Ovary (tissue), 9 donors: Measurements from ENCODE around the gene ACOT2. TPM values are rescaled to one million over a fixed set of nuclear protein-coding genes. Genes with fewer than 3 reads are reported as not detected.
"Not testable (repeated sequence)": the region's sequence is repeated elsewhere in the genome, so short reads cannot be mapped to it uniquely, and the experiment has no call there.

ENCODE experiments used
- DNase-seq, 5 donors: peaks; one replicate each; pipeline ENCODE4 v3.0.0-alpha.2; 2019 to 2020
- H3K27ac ChIP-seq, 2 donors: fragments of 200-600 bp; one replicate each; pipeline versions ENCODE4 v1.5.1 to v1.8.0; 2019 to 2022
- H3K27me3 ChIP-seq: fragments of 200-600 bp; one replicate; pipeline ENCODE4 v1.8.0; 2022
- H3K36me3 ChIP-seq: fragments of 200-600 bp; sonication (generic); one replicate; pipeline ENCODE4 v1.5.1; 2019
- H3K4me1 ChIP-seq: one replicate; pipeline ENCODE4 v1.8.1; 2013; ENCODE audit warnings: mild to moderate bottlenecking, moderate library complexity; ENCODE audit not compliant: insufficient read depth
- H3K4me3 ChIP-seq: fragments of 200-600 bp; sonication (generic); one replicate; pipeline ENCODE4 v1.5.1; 2017
- H3K9me3 ChIP-seq, 2 donors: fragments of 200-600 bp in 1 of 2; sonication (generic) in 1 of 2; one replicate each; pipeline versions ENCODE4 v1.5.1 to v1.8.1; 2013 to 2019; ENCODE audit warnings: mild to moderate bottlenecking in 1 of 2, moderate library complexity in 1 of 2
- EP300 ChIP-seq: sonication (generic); formaldehyde crosslinking; IDR thresholded peaks from one replicate; pipeline ENCODE4 v1.6.1; 2017; ENCODE audit warnings: antibody characterized with exemption
- POLR2A ChIP-seq: fragments of 450-650 bp; IDR thresholded peaks from one replicate; pipeline ENCODE4 v1.6.1; 2017; ENCODE audit warnings: antibody characterized with exemption, mild to moderate bottlenecking, moderate library complexity
- WGBS, 3 donors: extraction: QIAGEN DNeasy Blood & Tissue Kit in 1 of 3; methylation state at CpG; one replicate each; pipeline versions ENCODE4 v1.1.5 to v1.1.7; 2013 to 2017; 5-methylcytosine and 5-hydroxymethylcytosine counted together
- intact Hi-C, 4 donors: fragments of 100-400 bp; cut with DNase I; formaldehyde crosslinking; loops; one replicate each; pipeline versions ENCODE4 v1.11.0 to v1.15.1; 2022 to 2023
- polyA plus RNA-seq, 2 donors: library from polyadenylated mRNA; stranded (reverse); fragments of 200-250 nt in 1 of 2; fragments of 350-450 nt in 1 of 2; fragmentation: Illumina TruSeq in 1 of 2; extraction: RNeasy Lipid Tissue Mini Kit (QIAGEN cat#74804) in 1 of 2; gene quantifications; one replicate each; pipeline ENCODE4 v1.2.3, GENCODE V29; 2013 to 2014
- total RNA-seq, 7 donors: library from RNA; depleted of rRNA in 2 of 7; stranded (reverse); fragments of >200 nt in 2 of 7; fragmentation: NEBNext Ultra II Directional in 3 of 7; extraction: Animal tissue kit (Norgen Biotek cat#: 25700) in 3 of 7; gene quantifications; one replicate each; pipeline versions ENCODE4 v1.1.0 to v1.2.4, GENCODE V29; 2016 to 2023
- TF ChIP-seq, protein P1 (sequence below), 3 donors: fragments of 450-650 bp in 2 of 3; fragments of 200-600 bp in 1 of 3; IDR thresholded peaks; one replicate each; pipeline versions ENCODE4 v1.5.1 to v1.8.0; 2016 to 2022; ENCODE audit warnings: antibody characterized with exemption in 3 of 3, mild to moderate bottlenecking in 1 of 3
- donor health status: DM: no; HTN: no; CAD: no; lungs with moderate emphysema.
- donor health status: DM: no; HTN: no; CAD: no.
- donor health status: Bipolar disorder and iron deficiency.
- donor health status: DM: yes; HTN: yes; CAD: no.
- donor health status: DM: no; HTN: no; CAD: no.
- donor health status: DM: yes; HTN: yes; CAD: no.

ACOT2 gene
- total and polyA plus RNA-seq, 9 donors: 10.8 to 35.7 (median 23.1) TPM

DNA sequence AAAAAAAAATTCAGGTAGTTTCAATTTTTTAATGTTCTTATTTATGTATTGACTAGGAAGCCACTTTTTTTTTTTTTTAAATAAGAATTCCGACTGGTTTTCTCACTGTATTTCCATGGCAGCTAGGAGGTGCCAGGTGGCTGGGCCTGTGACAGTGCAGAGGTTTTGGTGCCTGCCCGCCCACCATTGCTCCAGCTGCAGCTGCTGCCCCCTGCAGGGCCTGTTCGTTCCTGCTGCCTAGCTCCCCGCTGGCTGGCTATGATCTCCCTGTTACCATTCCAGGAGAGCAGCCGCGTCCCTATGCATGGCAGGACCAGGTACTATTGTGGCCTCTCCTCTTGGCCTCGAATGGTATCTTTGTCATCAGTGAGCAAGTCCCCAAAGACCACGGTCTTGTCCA is 1.9 kb downstream of the ACOT2 start:
- H3K4me1 ChIP-seq, intact Hi-C loops, H3K27me3 ChIP-seq, H3K27ac ChIP-seq, H3K9me3 ChIP-seq, H3K36me3 ChIP-seq, H3K4me3 ChIP-seq: not testable (repeated sequence)
- DNase-seq: peak; percentile 45 to 69 (median 54)
- TF ChIP-seq, protein P1, sequence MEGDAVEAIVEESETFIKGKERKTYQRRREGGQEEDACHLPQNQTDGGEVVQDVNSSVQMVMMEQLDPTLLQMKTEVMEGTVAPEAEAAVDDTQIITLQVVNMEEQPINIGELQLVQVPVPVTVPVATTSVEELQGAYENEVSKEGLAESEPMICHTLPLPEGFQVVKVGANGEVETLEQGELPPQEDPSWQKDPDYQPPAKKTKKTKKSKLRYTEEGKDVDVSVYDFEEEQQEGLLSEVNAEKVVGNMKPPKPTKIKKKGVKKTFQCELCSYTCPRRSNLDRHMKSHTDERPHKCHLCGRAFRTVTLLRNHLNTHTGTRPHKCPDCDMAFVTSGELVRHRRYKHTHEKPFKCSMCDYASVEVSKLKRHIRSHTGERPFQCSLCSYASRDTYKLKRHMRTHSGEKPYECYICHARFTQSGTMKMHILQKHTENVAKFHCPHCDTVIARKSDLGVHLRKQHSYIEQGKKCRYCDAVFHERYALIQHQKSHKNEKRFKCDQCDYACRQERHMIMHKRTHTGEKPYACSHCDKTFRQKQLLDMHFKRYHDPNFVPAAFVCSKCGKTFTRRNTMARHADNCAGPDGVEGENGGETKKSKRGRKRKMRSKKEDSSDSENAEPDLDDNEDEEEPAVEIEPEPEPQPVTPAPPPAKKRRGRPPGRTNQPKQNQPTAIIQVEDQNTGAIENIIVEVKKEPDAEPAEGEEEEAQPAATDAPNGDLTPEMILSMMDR (IDR thresholded peaks at IDR 0.05): peak in 1 of 3 donors; percentile 30
- 42 to 70% (median 57%) methylated on average over 8 of the region's 8 CpGs for WGBS, 3 donors

DNA sequence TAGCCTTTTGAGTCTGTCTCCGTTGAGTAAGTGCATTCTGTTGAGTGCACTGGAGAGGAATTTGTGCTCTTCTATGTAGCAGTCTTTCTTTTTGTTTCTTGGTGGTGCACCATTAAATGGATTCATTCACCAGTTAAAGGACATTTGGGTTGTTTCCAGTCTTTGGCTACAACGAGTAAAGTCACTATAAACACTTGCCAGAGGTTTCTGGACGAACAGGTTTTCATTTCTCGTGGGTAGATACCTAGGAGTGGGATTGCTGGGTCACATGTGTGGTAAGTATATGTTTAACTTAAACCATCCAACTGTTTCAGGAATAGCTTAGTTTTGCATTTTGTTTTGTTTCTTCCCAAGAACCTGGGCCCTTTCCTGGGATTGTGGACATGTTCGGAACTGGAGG is 4.0 kb downstream of the ACOT2 start:
- WGBS, 3 donors: 82 to 91% (median 82%) methylated on average over 5 of the region's 5 CpGs
- intact Hi-C loops, H3K36me3 ChIP-seq, H3K27me3 ChIP-seq, H3K4me1 ChIP-seq, DNase-seq, H3K9me3 ChIP-seq, H3K27ac ChIP-seq, H3K4me3 ChIP-seq: not testable (repeated sequence)

DNA sequence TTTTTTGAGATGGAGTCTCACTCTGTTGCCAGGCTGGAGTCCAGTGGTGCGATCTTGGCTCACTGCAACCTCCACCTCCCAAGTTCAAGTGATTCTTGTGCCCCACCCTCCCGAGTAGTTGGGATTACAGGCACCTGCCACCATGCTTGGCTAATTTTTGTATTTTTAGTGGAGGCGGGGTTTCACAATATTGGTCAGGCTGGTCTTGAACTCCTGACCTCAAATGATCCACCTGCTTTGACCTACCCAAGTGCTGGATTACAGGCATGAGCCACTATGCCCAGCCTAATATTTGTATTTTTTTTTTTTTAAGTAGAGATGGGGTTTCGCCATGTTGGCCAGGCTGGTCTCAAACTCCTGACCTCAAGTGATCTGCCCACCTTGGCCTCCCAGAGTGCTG is 4.7 kb downstream of the ACOT2 start:
- WGBS, 3 donors: 94 to 96% (median 94%) methylated on average over 4 of the region's 4 CpGs
- H3K9me3 ChIP-seq, DNase-seq, H3K36me3 ChIP-seq, H3K27ac ChIP-seq, intact Hi-C loops, H3K27me3 ChIP-seq, H3K4me3 ChIP-seq, H3K4me1 ChIP-seq: not testable (repeated sequence)

DNA sequence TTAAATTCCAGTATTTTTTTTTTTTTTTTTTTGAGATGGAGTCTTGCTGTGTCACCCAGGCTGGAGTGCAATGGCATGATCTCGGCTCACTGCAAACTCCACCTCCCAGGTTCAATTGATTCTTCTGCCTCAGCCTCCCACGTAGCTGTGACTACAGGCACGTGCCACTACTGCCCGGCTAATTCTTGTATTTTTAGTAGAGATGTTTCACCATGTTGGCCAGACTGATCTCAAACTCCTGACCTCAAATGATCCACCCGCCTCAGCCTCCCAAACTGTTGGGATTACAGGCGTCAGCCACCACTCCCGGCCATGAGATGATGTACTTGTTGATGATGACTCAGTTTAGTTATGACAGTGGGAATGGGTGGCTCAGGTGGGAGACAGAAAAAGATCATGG is 5.2 kb downstream of the ACOT2 start:
- H3K36me3 ChIP-seq, H3K9me3 ChIP-seq, H3K27ac ChIP-seq, H3K27me3 ChIP-seq, DNase-seq, H3K4me1 ChIP-seq, H3K4me3 ChIP-seq, intact Hi-C loops: not testable (repeated sequence)
- 90 to 98% (median 96%) methylated on average over 7 of the region's 7 CpGs for WGBS, 3 donors

DNA sequence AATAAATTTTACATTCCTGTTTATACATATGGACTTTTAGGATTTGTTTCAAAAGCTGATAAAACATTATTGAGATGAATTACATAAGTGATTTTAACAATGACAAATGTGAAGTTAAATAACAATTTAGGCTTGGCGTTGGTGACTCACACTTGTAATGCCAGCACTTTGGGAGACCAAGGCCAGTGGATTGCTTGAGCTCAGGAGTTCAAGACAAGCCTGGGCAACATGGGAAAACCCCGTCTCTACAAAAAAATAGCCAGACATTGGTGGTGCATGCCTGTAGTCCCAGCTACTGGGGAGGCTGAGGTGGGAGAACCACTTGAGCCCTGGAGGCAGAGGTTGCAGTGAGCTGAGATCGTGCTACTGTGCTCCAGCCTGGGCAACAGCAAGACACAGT is 7.4 kb downstream of the ACOT2 start:
- no peaks in the 10 kb centered on the region for H3K27me3 ChIP-seq
- H3K27ac ChIP-seq: no peak overlapping the region
- H3K4me1 ChIP-seq: no peaks in the 10 kb centered on the region
- no peaks in the 10 kb centered on the region for H3K36me3 ChIP-seq
- H3K4me3 ChIP-seq: no peak overlapping the region
- intact Hi-C loops: no loop called here
- no peak for DNase-seq
- no peaks in the 10 kb centered on the region for H3K9me3 ChIP-seq
- TF ChIP-seq, protein P1 (IDR thresholded peaks at IDR 0.05): no peak
- TF ChIP-seq EP300 (no peak), POLR2A (no peak)
- 80 to 90% (median 83%) methylated on average over 3 of the region's 3 CpGs for WGBS, 3 donors

DNA sequence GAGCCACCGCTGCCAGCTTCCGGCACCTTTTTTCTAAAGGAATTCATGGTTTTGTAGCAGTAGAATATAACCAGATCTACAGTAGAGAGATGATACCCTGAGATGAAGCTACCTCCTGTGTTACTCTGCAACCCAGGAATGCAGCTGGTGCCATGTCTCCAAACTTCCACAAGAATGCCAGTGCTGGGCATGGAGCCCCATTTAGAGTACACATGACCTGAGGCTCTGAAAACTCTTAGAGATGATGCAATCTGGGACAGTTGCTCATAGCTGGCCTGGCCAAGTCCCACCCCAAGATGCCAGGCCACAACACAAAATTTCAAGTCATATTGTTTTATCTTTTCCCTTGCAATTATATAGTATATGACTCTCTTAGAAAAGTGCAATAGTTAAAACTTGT is 8.2 kb downstream of the ACOT2 start:
- WGBS, 3 donors: 100% methylated on average over 1 to 2 of the region's 2 CpGs

DNA sequence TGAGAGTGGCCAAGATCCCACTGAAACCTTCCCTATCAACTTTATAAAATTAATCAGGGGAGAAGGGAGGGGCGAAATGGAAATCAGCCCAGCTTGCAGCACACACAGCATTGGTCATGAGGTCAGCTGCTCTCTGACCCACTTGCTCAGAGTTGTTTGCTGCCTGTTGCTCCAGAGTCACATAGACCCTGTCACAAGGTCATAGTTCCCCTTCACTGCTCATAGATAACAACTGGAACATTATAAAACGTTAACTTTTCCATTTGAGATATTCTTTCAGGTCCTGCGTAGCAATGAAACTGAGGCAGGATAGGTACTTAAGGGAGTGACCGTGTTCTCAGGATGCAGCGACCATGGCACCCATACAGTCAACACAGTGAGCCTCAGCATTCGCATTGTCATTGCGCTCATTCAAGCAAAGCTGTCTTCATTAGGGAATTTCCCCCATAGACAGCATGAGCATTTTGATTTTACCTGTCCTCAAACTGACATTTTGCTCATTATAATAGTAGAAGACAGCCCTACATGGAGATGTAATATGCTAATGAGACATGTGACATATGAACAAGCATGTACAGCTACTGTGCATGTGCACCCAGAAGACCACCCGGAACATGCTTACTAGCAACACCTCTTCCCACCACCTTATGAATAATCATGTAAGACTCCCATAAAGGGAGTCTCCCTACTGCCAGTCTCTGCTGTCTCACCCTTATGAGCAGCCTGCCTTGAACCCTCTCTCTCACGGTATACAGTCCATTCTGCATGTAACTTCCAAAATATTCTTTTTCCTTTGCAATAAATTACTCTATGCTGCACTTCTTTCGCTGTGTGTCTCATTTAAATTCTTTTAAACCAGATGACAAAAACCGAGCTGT is 13.3 kb downstream of the ACOT2 start:
- WGBS, 3 donors: 90% methylated on average over 10 to 11 of the region's 11 CpGs

More for the DNA sequence above, 8.2 kb downstream of the ACOT2 start:
- H3K27ac ChIP-seq, H3K4me3 ChIP-seq, H3K9me3 ChIP-seq, DNase-seq, H3K4me1 ChIP-seq, H3K27me3 ChIP-seq, H3K36me3 ChIP-seq, intact Hi-C loops: not testable (repeated sequence)

More for the DNA sequence above, 13.3 kb downstream of the ACOT2 start:
- H3K36me3 ChIP-seq, H3K4me3 ChIP-seq, H3K27ac ChIP-seq, intact Hi-C loops, H3K4me1 ChIP-seq, DNase-seq, H3K9me3 ChIP-seq, H3K27me3 ChIP-seq: not testable (repeated sequence)
